Measurements from ENCODE around the gene COG8. TPM values are rescaled to one million over a fixed set of nuclear protein-coding genes. Genes with fewer than 3 reads are reported as not detected.
A peak's percentile ranks its signal among the peaks of the same experiment; 100 is the strongest.

Gene COG8
- total and polyA plus RNA-seq, 9 of the 15 experiments (the other 6 are each of a cell fraction or from before 2014, with no cell fraction given): 3.7 to 42.6 (median 30.1) TPM

GRCh38 chr16:69330286-69331109, 8.9 kb downstream of the COG8 start, which contains the start of gene PDF (continued):
- no peak for TF ChIP-seq ZNF561 (CRISPR knock-in tag; conservative IDR thresholded peaks at IDR 0.05)
- no peak for TF ChIP-seq HOXB6 (CRISPR knock-in tag; IDR thresholded peaks at IDR 0.05; ENCODE audit: borderline replicate concordance)
- TF ChIP-seq ZNF311 (CRISPR knock-in tag; IDR thresholded peaks at IDR 0.05): no peak
- TF ChIP-seq HNRNPUL1 (IDR thresholded peaks at IDR 0.05; ENCODE audit: low read length): no peak
- TF ChIP-seq, protein P1, sequence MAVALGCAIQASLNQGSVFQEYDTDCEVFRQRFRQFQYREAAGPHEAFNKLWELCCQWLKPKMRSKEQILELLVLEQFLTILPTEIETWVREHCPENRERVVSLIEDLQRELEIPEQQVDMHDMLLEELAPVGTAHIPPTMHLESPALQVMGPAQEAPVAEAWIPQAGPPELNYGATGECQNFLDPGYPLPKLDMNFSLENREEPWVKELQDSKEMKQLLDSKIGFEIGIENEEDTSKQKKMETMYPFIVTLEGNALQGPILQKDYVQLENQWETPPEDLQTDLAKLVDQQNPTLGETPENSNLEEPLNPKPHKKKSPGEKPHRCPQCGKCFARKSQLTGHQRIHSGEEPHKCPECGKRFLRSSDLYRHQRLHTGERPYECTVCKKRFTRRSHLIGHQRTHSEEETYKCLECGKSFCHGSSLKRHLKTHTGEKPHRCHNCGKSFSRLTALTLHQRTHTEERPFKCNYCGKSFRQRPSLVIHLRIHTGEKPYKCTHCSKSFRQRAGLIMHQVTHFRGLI (CRISPR knock-in tag; IDR thresholded peaks at IDR 0.05): no peak
- peak; percentile 71 to 75 for TF ChIP-seq NRF1 (conservative IDR thresholded peaks at IDR 0.05 in 1 of 2, IDR thresholded peaks at IDR 0.05 in 1 of 2)
- no peak for TF ChIP-seq ZNF518B (CRISPR knock-in tag; IDR thresholded peaks at IDR 0.05)
- TF ChIP-seq HCFC1 (IDR thresholded peaks at IDR 0.05; ENCODE audit: low read depth, low read length): peak; percentile 66
- TF ChIP-seq IRF2 (CRISPR knock-in tag; IDR thresholded peaks at IDR 0.05): peak; percentile 61; the same call in 1 of the 2 replicates
- TF ChIP-seq ZNF695 (CRISPR knock-in tag; IDR thresholded peaks at IDR 0.05): no peak
- TF ChIP-seq CXXC5 (CRISPR knock-in tag; IDR thresholded peaks at IDR 0.05): peak; percentile 55
- TF ChIP-seq SIN3A (IDR thresholded peaks at IDR 0.05; ENCODE audit: borderline replicate concordance in 2 of 2, control insufficient read depth in 1 of 2, low read depth in 2 of 2, low read length in 2 of 2): peak; percentile 61 to 94; a peak in 3 of 4 replicates
- TF ChIP-seq SAFB2 (IDR thresholded peaks at IDR 0.05; ENCODE audit: borderline replicate concordance, low read depth, low read length, severe bottlenecking): no peak
- peak; percentile 53; the same call in 1 of the 2 replicates for TF ChIP-seq SPI1 (IDR thresholded peaks at IDR 0.05; ENCODE audit: borderline replicate concordance, low read depth, low read length)
- TF ChIP-seq HNRNPK (IDR thresholded peaks at IDR 0.05; ENCODE audit: low read depth, low read length, poor library complexity, severe bottlenecking): no peak
- TF ChIP-seq NR3C1 (CRISPR knock-in tag; IDR thresholded peaks at IDR 0.05): no peak
- no peak for TF ChIP-seq ZNF551 (CRISPR knock-in tag; IDR thresholded peaks at IDR 0.05)
- TF ChIP-seq SMAD4 (CRISPR knock-in tag; conservative IDR thresholded peaks at IDR 0.05): peak; percentile 66; the same call in 1 of the 2 replicates
- TF ChIP-seq, protein P2, sequence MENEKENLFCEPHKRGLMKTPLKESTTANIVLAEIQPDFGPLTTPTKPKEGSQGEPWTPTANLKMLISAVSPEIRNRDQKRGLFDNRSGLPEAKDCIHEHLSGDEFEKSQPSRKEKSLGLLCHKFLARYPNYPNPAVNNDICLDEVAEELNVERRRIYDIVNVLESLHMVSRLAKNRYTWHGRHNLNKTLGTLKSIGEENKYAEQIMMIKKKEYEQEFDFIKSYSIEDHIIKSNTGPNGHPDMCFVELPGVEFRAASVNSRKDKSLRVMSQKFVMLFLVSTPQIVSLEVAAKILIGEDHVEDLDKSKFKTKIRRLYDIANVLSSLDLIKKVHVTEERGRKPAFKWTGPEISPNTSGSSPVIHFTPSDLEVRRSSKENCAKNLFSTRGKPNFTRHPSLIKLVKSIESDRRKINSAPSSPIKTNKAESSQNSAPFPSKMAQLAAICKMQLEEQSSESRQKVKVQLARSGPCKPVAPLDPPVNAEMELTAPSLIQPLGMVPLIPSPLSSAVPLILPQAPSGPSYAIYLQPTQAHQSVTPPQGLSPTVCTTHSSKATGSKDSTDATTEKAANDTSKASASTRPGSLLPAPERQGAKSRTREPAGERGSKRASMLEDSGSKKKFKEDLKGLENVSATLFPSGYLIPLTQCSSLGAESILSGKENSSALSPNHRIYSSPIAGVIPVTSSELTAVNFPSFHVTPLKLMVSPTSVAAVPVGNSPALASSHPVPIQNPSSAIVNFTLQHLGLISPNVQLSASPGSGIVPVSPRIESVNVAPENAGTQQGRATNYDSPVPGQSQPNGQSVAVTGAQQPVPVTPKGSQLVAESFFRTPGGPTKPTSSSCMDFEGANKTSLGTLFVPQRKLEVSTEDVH (IDR thresholded peaks at IDR 0.05; ENCODE audit: low read depth, partially characterized antibody): peak; percentile 67

Measured in K562 (cell line).